ENCODE measurements around the gene WDR11. TPM values are rescaled to one million over a fixed set of nuclear protein-coding genes. Genes with fewer than 3 reads are reported as not detected.
A peak's percentile ranks its signal among the peaks of the same experiment; 100 is the strongest.

Gene WDR11
- total RNA-seq, 1 donor from 2014 or later, result 51.4 TPM

DNA sequence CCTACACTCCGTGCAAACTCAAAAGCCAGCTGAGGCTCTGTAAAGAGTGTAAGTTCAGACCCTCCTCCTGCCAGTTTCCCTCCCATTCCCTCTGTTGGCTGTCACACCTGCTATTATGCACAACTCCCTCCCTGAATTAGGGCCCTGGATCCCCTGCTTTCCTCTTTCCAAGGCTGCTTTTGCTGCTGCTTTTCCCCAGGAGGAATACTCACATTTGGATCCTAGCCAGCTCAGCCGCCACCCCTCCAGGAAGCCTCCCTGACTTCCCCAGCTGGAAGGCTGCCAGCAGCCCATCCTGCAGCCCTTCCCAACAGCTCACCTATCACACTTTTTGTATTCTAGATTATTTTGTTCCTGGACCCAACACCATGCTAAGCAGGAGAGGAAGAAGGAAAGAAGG, 40.9 kb upstream of the WDR11 start:
- DNase-seq, result no peak
- Histone ChIP-seq H3K4me3 (no peak overlapping the region), H3K27me3 (ENCODE audit: low read depth) (no peaks in the 10 kb centered on the region), H3K4me1 (no peaks in the 10 kb centered on the region), H3K27ac (no peak overlapping the region), H3K9me3 (no peaks in the 10 kb centered on the region), H3K36me3 (no peaks in the 10 kb centered on the region)
- intact Hi-C loops (cut with DNase I), result no loop called here
- TF ChIP-seq, protein P1, sequence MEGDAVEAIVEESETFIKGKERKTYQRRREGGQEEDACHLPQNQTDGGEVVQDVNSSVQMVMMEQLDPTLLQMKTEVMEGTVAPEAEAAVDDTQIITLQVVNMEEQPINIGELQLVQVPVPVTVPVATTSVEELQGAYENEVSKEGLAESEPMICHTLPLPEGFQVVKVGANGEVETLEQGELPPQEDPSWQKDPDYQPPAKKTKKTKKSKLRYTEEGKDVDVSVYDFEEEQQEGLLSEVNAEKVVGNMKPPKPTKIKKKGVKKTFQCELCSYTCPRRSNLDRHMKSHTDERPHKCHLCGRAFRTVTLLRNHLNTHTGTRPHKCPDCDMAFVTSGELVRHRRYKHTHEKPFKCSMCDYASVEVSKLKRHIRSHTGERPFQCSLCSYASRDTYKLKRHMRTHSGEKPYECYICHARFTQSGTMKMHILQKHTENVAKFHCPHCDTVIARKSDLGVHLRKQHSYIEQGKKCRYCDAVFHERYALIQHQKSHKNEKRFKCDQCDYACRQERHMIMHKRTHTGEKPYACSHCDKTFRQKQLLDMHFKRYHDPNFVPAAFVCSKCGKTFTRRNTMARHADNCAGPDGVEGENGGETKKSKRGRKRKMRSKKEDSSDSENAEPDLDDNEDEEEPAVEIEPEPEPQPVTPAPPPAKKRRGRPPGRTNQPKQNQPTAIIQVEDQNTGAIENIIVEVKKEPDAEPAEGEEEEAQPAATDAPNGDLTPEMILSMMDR (IDR thresholded peaks at IDR 0.05), result no peak
- no peak for ATAC-seq

DNA sequence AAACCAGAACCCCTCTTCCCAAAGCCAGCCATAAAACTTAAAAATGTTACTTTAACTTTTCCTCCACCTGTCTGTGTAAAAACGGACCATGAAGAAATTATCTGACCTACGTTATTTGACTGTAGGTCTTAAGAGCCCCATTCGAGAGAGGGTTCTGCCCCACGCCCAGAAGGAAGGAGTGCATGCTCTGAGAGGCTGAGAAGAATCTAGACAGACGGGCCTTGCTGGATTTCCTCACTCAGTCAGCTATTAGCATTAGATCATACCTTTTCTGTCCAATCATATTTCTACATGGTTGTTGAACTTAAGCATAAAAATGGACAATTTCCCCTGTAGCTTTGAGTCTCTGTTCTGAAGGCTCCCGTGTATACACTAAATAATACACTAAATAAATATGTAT, 38.1 kb upstream of the WDR11 start:
- peak; percentile 85 to 87 for ATAC-seq
- TF ChIP-seq, protein P1 (IDR thresholded peaks at IDR 0.05), result no peak
- Histone ChIP-seq H3K4me1 (no peaks in the 10 kb centered on the region), H3K36me3 (no peaks in the 10 kb centered on the region), H3K9me3 (no peaks in the 10 kb centered on the region), H3K4me3 (no peak overlapping the region), H3K27ac (no peak overlapping the region), H3K27me3 (ENCODE audit: low read depth) (no peaks in the 10 kb centered on the region)
- DNase-seq, result no peak
- intact Hi-C loops (cut with DNase I), result no loop called here

DNA sequence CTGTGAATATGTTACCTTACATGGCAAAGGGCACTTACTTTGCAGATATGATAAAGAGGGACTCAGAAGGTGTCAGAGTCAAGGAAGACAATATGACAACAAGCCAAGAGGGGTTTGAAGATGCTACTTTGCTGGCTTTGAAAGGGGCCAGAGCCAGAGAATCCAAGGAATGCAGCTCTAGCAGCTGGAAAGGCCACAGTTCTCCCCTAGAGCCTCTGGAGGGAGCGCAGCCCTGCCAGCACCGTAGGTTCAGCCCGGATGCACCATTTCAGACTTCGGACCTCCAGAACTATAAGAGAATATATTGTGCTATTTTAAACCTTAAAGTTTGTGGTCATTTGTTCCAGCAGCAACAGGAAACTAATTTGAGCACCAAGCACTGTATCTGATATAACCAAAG, 32.9 kb upstream of the WDR11 start:
- no peaks in the 10 kb centered on the region for H3K9me3 ChIP-seq
- H3K4me1 ChIP-seq, result no peaks in the 10 kb centered on the region
- TF ChIP-seq, protein P1 (IDR thresholded peaks at IDR 0.05), result no peak
- H3K36me3 ChIP-seq, result no peaks in the 10 kb centered on the region
- no peak for DNase-seq
- intact Hi-C loops (cut with DNase I), result no loop called here
- H3K27me3 ChIP-seq (ENCODE audit: low read depth), result no peaks in the 10 kb centered on the region
- no peak overlapping the region for H3K4me3 ChIP-seq
- no peak for ATAC-seq
- H3K27ac ChIP-seq, result no peak overlapping the region

DNA sequence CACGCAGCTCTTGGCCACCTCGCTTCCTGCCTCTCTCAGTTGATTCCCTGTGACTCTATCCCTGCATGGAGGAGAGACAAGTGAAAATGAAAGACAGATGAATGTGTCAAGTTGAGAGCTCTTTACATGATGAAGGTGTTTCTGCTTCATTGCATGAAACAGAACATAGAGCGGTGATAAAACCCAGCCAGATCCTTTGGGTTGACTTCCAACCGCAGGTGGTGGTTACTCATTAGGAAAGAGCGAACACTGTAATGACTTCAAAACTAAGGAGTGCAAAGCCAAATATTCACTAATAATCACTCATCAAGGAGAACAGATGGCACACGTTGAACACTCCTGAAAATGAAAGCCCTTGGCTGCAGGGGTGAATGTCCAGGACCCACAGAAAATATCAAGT, 31.8 kb upstream of the WDR11 start:
- DNase-seq, result no peak
- H3K27me3 ChIP-seq (ENCODE audit: low read depth), result no peaks in the 10 kb centered on the region

DNA sequence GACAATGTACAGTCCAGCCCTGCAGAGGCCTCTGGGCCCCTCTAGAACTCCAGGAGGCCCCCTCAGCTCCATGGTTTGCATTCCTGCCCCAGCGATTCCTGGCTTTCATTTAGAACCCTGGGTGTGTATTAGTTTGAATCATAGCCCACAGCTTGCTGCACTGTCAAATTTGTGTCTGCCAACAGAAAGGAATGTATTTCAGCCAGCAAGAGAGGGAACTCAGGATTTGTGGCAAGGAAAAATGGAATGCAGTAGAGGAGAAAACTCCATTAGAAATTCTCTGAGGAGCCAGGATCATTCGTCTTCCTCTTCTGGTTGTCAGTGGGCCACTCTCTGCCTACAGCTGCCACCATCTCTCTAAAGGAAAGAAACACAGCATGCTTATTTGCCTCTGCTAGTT, 27.9 kb upstream of the WDR11 start:
- H3K36me3 ChIP-seq, result no peaks in the 10 kb centered on the region
- ATAC-seq, result no peak
- TF ChIP-seq, protein P1 (IDR thresholded peaks at IDR 0.05), result no peak
- intact Hi-C loops (cut with DNase I), result no loop called here
- no peaks in the 10 kb centered on the region for H3K4me1 ChIP-seq
- H3K27ac ChIP-seq, result no peak overlapping the region
- DNase-seq, result no peak
- H3K9me3 ChIP-seq, result no peaks in the 10 kb centered on the region
- H3K27me3 ChIP-seq (ENCODE audit: low read depth), result no peaks in the 10 kb centered on the region
- no peak overlapping the region for H3K4me3 ChIP-seq

More for the DNA sequence above, 31.8 kb upstream of the WDR11 start:
- TF ChIP-seq, protein P1 (IDR thresholded peaks at IDR 0.05), result no peak
- intact Hi-C loops (cut with DNase I), result no loop called here
- H3K36me3 ChIP-seq, result no peaks in the 10 kb centered on the region
- H3K9me3 ChIP-seq, result no peaks in the 10 kb centered on the region
- H3K4me1 ChIP-seq, result no peaks in the 10 kb centered on the region
- no peak overlapping the region for H3K27ac ChIP-seq
- H3K4me3 ChIP-seq, result no peak overlapping the region
- ATAC-seq, result no peak

DNA sequence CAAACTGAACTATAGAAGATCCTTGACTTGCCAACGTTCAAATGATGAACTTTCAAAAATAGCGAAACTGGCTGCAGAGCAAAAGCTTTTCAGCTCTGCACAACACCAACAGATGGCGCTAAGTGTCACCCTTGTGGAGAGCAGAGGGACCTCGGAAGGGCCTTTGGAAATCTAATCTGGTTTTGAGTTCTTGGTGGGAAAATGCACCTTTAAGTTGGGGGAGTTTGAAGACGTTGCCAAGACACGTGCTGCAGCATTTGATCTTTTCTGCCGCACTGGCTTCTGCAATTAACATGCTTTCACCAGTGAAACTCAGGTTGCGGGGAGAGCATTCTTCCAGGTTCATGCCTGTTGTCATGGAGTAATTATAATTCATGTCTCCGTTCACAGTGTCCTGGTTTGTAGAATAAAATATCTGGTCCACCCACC, 26.3 kb upstream of the WDR11 start:
- ATAC-seq (peak in 1 of 2 donors; percentile 58), DNase-seq (no peak)
- Histone ChIP-seq H3K36me3 (no peaks in the 10 kb centered on the region), H3K27ac (no peak overlapping the region), H3K4me3 (no peak overlapping the region), H3K4me1 (no peaks in the 10 kb centered on the region), H3K9me3 (no peaks in the 10 kb centered on the region), H3K27me3 (ENCODE audit: low read depth) (no peaks in the 10 kb centered on the region)
- intact Hi-C loops (cut with DNase I), result no loop called here
- TF ChIP-seq, protein P1 (IDR thresholded peaks at IDR 0.05), result peak; percentile 53

Data from lower lobe of right lung (tissue), 2 donors.